NT2/D1 (cell line): Measurements from ENCODE around the gene LMBRD2.

ENCODE experiments used
- DNase-seq: peaks from one replicate; pipeline ENCODE4 v3.0.0-alpha.2; 2011; ENCODE audit warnings: low read depth, low spot score
- H3K27me3 ChIP-seq: 2 replicates; pipeline ENCODE4 v1.6.0; 2011; ENCODE audit warnings: mild to moderate bottlenecking; ENCODE audit not compliant: insufficient read length, insufficient read depth
- H3K36me3 ChIP-seq: 2 replicates; pipeline ENCODE4 v1.6.1; 2011; ENCODE audit warnings: mild to moderate bottlenecking, low read length, mixed read lengths; ENCODE audit not compliant: insufficient read depth, insufficient read length
- H3K4me1 ChIP-seq: 2 replicates; pipeline ENCODE4 v1.5.1; 2011; ENCODE audit not compliant: insufficient read depth, insufficient read length
- H3K4me3 ChIP-seq: 2 replicates; pipeline ENCODE4 v1.5.1; 2011; ENCODE audit warnings: low read depth; ENCODE audit not compliant: insufficient read length
- H3K9ac ChIP-seq: 2 replicates; pipeline ENCODE4 v1.6.0; 2011; ENCODE audit warnings: low read depth; ENCODE audit not compliant: insufficient read length
- H3K9me3 ChIP-seq: 2 replicates; pipeline ENCODE4 v1.5.1; 2011; ENCODE audit warnings: mild to moderate bottlenecking, low read length; ENCODE audit not compliant: insufficient read depth
- SUZ12 ChIP-seq: IDR thresholded peaks from 2 replicates; pipeline ENCODE4 v1.6.1; 2011; ENCODE audit not compliant: insufficient read length, insufficient read depth; ENCODE audit errors: extremely low read depth
- YY1 ChIP-seq: IDR thresholded peaks from 2 replicates; pipeline ENCODE4 v1.6.1; 2011; ENCODE audit not compliant: insufficient read length, insufficient read depth
- ZNF274 ChIP-seq: IDR thresholded peaks from 2 replicates; pipeline ENCODE4 v1.6.1; 2011; ENCODE audit warnings: mild to moderate bottlenecking, low read depth, low read length

LMBRD2 gene

GRCh38 chr5:36174119-36174518 is 22.4 kb upstream of the LMBRD2 start:
- H3K36me3 ChIP-seq, result peaks cover 88% of the 10 kb centered on the region
- no peak for DNase-seq
- no peaks in the 10 kb centered on the region for H3K9me3 ChIP-seq
- H3K27me3 ChIP-seq, result no peaks in the 10 kb centered on the region
- H3K9ac ChIP-seq, result no peak overlapping the region
- H3K4me1 ChIP-seq, result no peaks in the 10 kb centered on the region
- TF ChIP-seq SUZ12 (no peak), YY1 (no peak), ZNF274 (no peak)
- H3K4me3 ChIP-seq, result no peak overlapping the region

GRCh38 chr5:36173426-36173825 is 21.7 kb upstream of the LMBRD2 start:
- no peak overlapping the region for H3K9ac ChIP-seq
- H3K27me3 ChIP-seq, result no peaks in the 10 kb centered on the region
- H3K4me3 ChIP-seq, result no peak overlapping the region
- DNase-seq, result no peak
- H3K4me1 ChIP-seq, result no peaks in the 10 kb centered on the region
- H3K36me3 ChIP-seq, result peaks cover 87% of the 10 kb centered on the region
- TF ChIP-seq ZNF274 (no peak), YY1 (no peak), SUZ12 (no peak)
- no peaks in the 10 kb centered on the region for H3K9me3 ChIP-seq

- peaks cover 86% of the 10 kb centered on the region for H3K36me3 ChIP-seq
Observed at GRCh38 chr5:36172599-36172998, 20.9 kb upstream of the LMBRD2 start.

GRCh38 chr5:36170832-36171424 is 19.2 kb upstream of the LMBRD2 start:
- TF ChIP-seq YY1, result no peak
- TF ChIP-seq SUZ12, result no peak
- TF ChIP-seq ZNF274, result no peak
- Histone ChIP-seq H3K36me3 (peaks cover 88% of the 10 kb centered on the region), H3K27me3 (no peaks in the 10 kb centered on the region), H3K4me3 (no peak overlapping the region), H3K9ac (no peak overlapping the region), H3K9me3 (no peaks in the 10 kb centered on the region), H3K4me1 (no peaks in the 10 kb centered on the region)
- DNase-seq, result no peak

More at GRCh38 chr5:36172599-36172998, 20.9 kb upstream of the LMBRD2 start:
- Histone ChIP-seq H3K9me3 (no peaks in the 10 kb centered on the region), H3K27me3 (no peaks in the 10 kb centered on the region), H3K4me3 (no peak overlapping the region), H3K9ac (no peak overlapping the region), H3K4me1 (no peaks in the 10 kb centered on the region)
- DNase-seq, result no peak
- TF ChIP-seq SUZ12, result no peak
- no peak for TF ChIP-seq YY1
- TF ChIP-seq ZNF274, result no peak

GRCh38 chr5:36168737-36169136 is 17.1 kb upstream of the LMBRD2 start:
- no peaks in the 10 kb centered on the region for H3K27me3 ChIP-seq
- no peak overlapping the region for H3K4me3 ChIP-seq
- no peaks in the 10 kb centered on the region for H3K4me1 ChIP-seq
- no peak overlapping the region for H3K9ac ChIP-seq
- H3K9me3 ChIP-seq, result no peaks in the 10 kb centered on the region
- no peak for DNase-seq
- peaks cover 92% of the 10 kb centered on the region for H3K36me3 ChIP-seq
- no peak for TF ChIP-seq ZNF274
- TF ChIP-seq SUZ12, result no peak
- TF ChIP-seq YY1, result no peak

- Histone ChIP-seq H3K9ac (no peak overlapping the region), H3K9me3 (no peaks in the 10 kb centered on the region), H3K4me3 (no peak overlapping the region), H3K27me3 (no peaks in the 10 kb centered on the region), H3K4me1 (no peaks in the 10 kb centered on the region), H3K36me3 (peaks cover 91% of the 10 kb centered on the region)
- no peak for DNase-seq
- TF ChIP-seq SUZ12 (no peak), ZNF274 (no peak), YY1 (no peak)
Observed at GRCh38 chr5:36164461-36164860, 12.8 kb upstream of the LMBRD2 start.

- no peaks in the 10 kb centered on the region for H3K27me3 ChIP-seq
- peaks cover 93% of the 10 kb centered on the region for H3K36me3 ChIP-seq
- no peak overlapping the region for H3K4me3 ChIP-seq
- H3K4me1 ChIP-seq, result no peaks in the 10 kb centered on the region
- no peak overlapping the region for H3K9ac ChIP-seq
- TF ChIP-seq ZNF274 (no peak), YY1 (no peak), SUZ12 (no peak)
- DNase-seq, result no peak
- no peaks in the 10 kb centered on the region for H3K9me3 ChIP-seq
Observed at GRCh38 chr5:36162810-36163486, 11.3 kb upstream of the LMBRD2 start.
